Stomach smooth muscle (tissue), 2 donors: Measurements from ENCODE around the gene ALPK1.
A peak's percentile ranks its signal among the peaks of the same experiment; 100 is the strongest.

Source experiments
- H3K27ac ChIP-seq: one replicate; pipeline ENCODE4 v1.7.0; 2013; ENCODE audit warnings: mild to moderate bottlenecking, low read length, inconsistent platforms
- H3K27me3 ChIP-seq, 2 donors: one replicate each; pipeline ENCODE4 v1.7.0; 2013; ENCODE audit warnings: low read length in 2 of 2; ENCODE audit not compliant: insufficient read depth in 2 of 2, control insufficient read depth in 1 of 2
- H3K36me3 ChIP-seq, 2 donors: one replicate each; pipeline ENCODE4 v1.7.0; 2013; ENCODE audit warnings: low read length in 2 of 2; ENCODE audit not compliant: control insufficient read depth in 2 of 2, insufficient read depth in 2 of 2
- H3K4me1 ChIP-seq: one replicate; pipeline ENCODE4 v1.7.0; 2013; ENCODE audit warnings: low read length; ENCODE audit not compliant: control insufficient read depth, insufficient read depth
- H3K4me3 ChIP-seq, 2 donors: one replicate each; pipeline ENCODE4 v1.7.0; 2013; ENCODE audit warnings: low read length in 2 of 2
- H3K9ac ChIP-seq, 2 donors: one replicate each; pipeline ENCODE4 v1.7.0; 2013; ENCODE audit warnings: low read length in 2 of 2, mild to moderate bottlenecking in 1 of 2
- H3K9me3 ChIP-seq, 2 donors: one replicate each; pipeline ENCODE4 v1.7.0; 2013; ENCODE audit warnings: low read length in 2 of 2; ENCODE audit not compliant: control insufficient read depth in 2 of 2
- donor health status: healthy.
- donor health status: Pancreatic carcinoma.

Gene ALPK1

GRCh38 chr4:112312610-112313239 is 15.6 kb downstream of the ALPK1 start:
- Histone ChIP-seq H3K27me3 (no peaks in the 10 kb centered on the region), H3K9me3 (no peaks in the 10 kb centered on the region), H3K36me3 (no peaks in the 10 kb centered on the region), H3K4me1 (peaks cover 2% of the 10 kb centered on the region), H3K4me3 (no peak overlapping the region), H3K27ac (no peak overlapping the region), H3K9ac (no peak overlapping the region)

GRCh38 chr4:112315446-112315845 is 18.3 kb downstream of the ALPK1 start:
- no peak overlapping the region for H3K27ac ChIP-seq

DNA sequence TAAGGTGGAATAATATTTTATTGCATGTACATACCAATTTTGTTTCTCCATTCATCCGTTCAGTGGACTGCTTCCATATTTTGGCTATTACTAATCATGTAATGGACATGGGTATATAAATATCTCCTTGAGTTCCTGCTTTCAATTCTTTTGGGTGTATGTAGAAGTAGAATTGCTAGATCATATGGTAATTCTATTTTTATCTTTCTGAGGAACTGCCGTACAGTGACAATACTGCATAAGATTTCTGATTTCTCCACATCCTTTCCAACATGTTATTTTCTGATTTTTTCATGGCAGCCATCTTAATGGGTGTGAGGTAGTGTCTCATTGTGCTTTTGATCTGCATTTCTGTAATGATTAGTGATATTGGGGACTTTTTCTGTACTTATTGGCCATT is 19.2 kb downstream of the ALPK1 start:
- Histone ChIP-seq H3K9me3 (no peaks in the 10 kb centered on the region), H3K4me1 (no peaks in the 10 kb centered on the region), H3K36me3 (no peaks in the 10 kb centered on the region), H3K9ac (no peak overlapping the region), H3K27me3 (no peaks in the 10 kb centered on the region), H3K27ac (no peak overlapping the region), H3K4me3 (no peak overlapping the region)

More at GRCh38 chr4:112315446-112315845, 18.3 kb downstream of the ALPK1 start:
- Histone ChIP-seq H3K9me3 (no peaks in the 10 kb centered on the region), H3K4me1 (no peaks in the 10 kb centered on the region), H3K9ac (no peak overlapping the region), H3K36me3 (no peaks in the 10 kb centered on the region), H3K27me3 (no peaks in the 10 kb centered on the region), H3K4me3 (no peak overlapping the region)

GRCh38 chr4:112318239-112319142 is 21.3 kb downstream of the ALPK1 start:
- no peak overlapping the region for H3K9ac ChIP-seq
- no peaks in the 10 kb centered on the region for H3K9me3 ChIP-seq
- no peaks in the 10 kb centered on the region for H3K27me3 ChIP-seq
- no peaks in the 10 kb centered on the region for H3K36me3 ChIP-seq
- H3K4me3 ChIP-seq, result no peak overlapping the region
- H3K4me1 ChIP-seq, result no peaks in the 10 kb centered on the region
- no peak overlapping the region for H3K27ac ChIP-seq

DNA sequence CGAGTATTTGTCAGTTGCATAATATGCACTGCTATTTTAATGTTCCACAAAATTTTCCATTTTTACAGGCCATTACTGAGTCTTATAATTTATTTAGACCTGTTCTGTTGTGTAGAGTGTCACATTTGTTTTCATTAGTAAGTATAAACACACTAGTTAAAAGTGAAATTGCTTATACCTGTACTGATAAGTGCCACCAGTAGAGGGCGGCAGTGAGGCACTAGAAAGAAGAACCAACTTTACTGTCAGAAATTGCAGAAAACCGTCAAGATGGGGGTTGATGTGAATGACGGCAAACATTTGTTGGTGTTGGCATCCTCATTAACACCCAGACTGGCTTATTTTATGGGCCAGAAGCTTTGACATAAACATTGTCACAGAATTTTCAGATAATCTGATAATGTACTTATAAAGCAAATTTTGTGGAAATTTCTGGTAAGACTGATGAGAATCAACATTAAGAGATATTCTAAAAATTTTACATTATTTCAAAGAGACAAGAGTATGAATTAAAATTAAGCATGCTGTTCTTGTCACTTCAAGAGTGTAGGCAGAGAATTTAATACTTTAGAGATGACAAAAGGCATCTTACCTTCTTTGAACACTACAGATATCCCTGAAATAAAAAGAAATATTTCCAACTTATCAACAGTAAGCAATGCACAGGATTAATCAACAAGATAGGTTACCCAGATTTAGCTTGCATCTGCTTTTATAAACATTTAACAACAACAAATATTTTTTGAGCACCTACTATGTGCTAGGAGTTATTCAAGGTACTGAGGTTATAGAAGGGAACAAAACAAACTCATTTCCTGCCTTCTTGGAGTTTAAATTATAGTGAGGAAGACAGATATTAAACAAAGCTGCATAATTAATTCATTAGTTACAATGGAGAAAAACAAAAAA is 24.9 kb downstream of the ALPK1 start:
- peak overlapping the region in 1 of 2 donors; percentile 2 for H3K9ac ChIP-seq
- H3K36me3 ChIP-seq, result no peaks in the 10 kb centered on the region
- no peak overlapping the region for H3K27ac ChIP-seq
- H3K9me3 ChIP-seq, result no peaks in the 10 kb centered on the region
- peak overlapping the region; percentile 60 to 61 for H3K4me3 ChIP-seq
- H3K27me3 ChIP-seq, result no peaks in the 10 kb centered on the region
- H3K4me1 ChIP-seq, result no peaks in the 10 kb centered on the region

- Histone ChIP-seq H3K27ac (no peak overlapping the region), H3K36me3 (no peaks in the 10 kb centered on the region), H3K9me3 (no peaks in the 10 kb centered on the region), H3K27me3 (no peaks in the 10 kb centered on the region), H3K4me1 (no peaks in the 10 kb centered on the region), H3K4me3 (no peak overlapping the region), H3K9ac (no peak overlapping the region)
Observed at GRCh38 chr4:112322866-112323265, 25.7 kb downstream of the ALPK1 start.

GRCh38 chr4:112325530-112325929 is 28.4 kb downstream of the ALPK1 start:
- no peak overlapping the region for H3K4me3 ChIP-seq
- no peak overlapping the region for H3K9ac ChIP-seq
- H3K4me1 ChIP-seq, result no peaks in the 10 kb centered on the region
- H3K27me3 ChIP-seq, result no peaks in the 10 kb centered on the region
- H3K27ac ChIP-seq, result no peak overlapping the region
- H3K9me3 ChIP-seq, result no peaks in the 10 kb centered on the region
- H3K36me3 ChIP-seq, result no peaks in the 10 kb centered on the region

DNA sequence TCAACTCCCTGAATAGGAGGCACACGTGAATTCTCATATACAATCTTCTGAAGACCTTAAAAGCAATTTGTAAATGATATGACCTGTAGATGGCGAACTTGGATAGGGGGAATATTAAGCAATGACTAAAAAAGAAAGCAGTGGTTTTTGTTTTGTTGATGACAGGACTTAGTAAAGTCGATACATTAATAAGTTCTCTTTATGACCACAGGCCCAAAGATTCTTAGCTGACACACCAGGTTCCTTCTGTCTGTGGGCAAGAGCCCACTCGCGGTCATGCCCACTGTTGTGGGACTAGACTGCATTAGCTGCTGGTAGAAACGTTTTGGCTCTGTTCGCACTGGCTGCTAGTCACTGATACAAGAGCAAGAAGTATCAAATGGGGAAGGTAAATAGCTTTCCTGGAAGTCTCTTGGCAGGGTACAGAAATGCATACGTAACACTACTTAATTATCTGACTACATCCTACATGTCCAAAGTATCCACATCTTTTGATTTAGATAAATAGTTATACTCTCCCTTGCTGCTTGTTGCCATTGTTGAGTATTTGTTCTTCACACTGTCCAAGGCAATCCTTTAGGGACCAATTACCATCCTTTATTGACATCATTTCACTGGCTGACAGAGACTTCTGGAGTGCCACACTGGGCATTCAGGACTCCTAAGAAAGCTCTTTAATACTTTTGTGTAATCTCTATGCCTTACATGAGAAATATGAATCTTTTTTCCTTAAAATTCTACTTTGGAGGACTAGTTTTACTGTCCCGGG is 31.0 kb downstream of the ALPK1 start:
- Histone ChIP-seq H3K4me3 (no peak overlapping the region), H3K27ac (no peak overlapping the region), H3K9me3 (no peaks in the 10 kb centered on the region), H3K27me3 (no peaks in the 10 kb centered on the region), H3K4me1 (no peaks in the 10 kb centered on the region), H3K36me3 (no peaks in the 10 kb centered on the region), H3K9ac (no peak overlapping the region)

DNA sequence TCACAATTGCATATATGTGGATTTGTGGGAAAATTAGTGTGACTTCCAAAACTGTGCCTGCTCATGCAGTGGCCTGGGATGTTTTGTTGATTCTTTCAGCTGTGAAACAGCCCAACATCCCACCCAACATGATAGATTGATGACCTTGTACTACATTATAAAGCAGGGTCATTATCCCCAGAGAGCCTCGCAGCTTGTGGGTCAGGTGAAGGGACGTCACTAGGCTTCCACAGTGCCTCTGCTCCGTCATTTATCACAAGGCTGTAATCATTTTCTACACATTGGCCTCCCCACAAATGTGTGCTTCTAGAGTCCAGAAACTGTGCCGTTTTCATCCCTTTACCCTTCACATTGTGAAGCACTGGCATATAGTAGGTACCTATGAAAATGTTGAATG is 31.6 kb downstream of the ALPK1 start:
- no peak overlapping the region for H3K9ac ChIP-seq
- H3K9me3 ChIP-seq, result no peaks in the 10 kb centered on the region
- H3K4me3 ChIP-seq, result no peak overlapping the region
- H3K27me3 ChIP-seq, result no peaks in the 10 kb centered on the region
- H3K36me3 ChIP-seq, result no peaks in the 10 kb centered on the region
- H3K4me1 ChIP-seq, result no peaks in the 10 kb centered on the region
- no peak overlapping the region for H3K27ac ChIP-seq
